HEK293 (cell line): ENCODE data around the gene RAB11B.
A peak's percentile ranks its signal among the peaks of the same experiment; 100 is the strongest.

ENCODE experiments used
- CTCF ChIA-PET: fragments of 350-600 bp; formaldehyde crosslinking; extraction: SDS; loops from one replicate; lab custom pipeline; 2021; ENCODE audit warnings: antibody characterized with exemption; lab: Yijun Ruan, JAX
- POLR2A ChIA-PET: fragments of 300-600 bp; formaldehyde crosslinking; extraction: SDS; loops from one replicate; lab custom pipeline; 2020; ENCODE audit warnings: antibody characterized with exemption, inconsistent platforms; lab: Yijun Ruan, JAX
- H3K27ac ChIP-seq: fragments of 200-500 bp; sonication (Bioruptor generic); 2 replicates; pipeline ENCODE4 v1.5.1; 2014; ENCODE audit warnings: low read depth, low read length, control low read depth, inconsistent platforms; ENCODE audit errors: extremely low read depth
- H3K36me3 ChIP-seq, 2 experiments: fragments of 200-500 bp in 1 of 2; sonication (Bioruptor generic) in 1 of 2; 1 replicate in 1 of 2; 2 replicates in 1 of 2; pipeline ENCODE4 v1.5.1; 2014 to 2017; ENCODE audit warnings: inconsistent platforms in 2 of 2, low read length in 2 of 2; ENCODE audit not compliant: control insufficient read depth in 2 of 2, insufficient read depth in 1 of 2
- H3K4me1 ChIP-seq: fragments of 200-500 bp; sonication (Bioruptor generic); 2 replicates; pipeline ENCODE4 v1.5.1; 2014; ENCODE audit warnings: mild to moderate bottlenecking, low read length, inconsistent platforms; ENCODE audit not compliant: control insufficient read depth, insufficient read depth
- H3K4me3 ChIP-seq: 2 replicates; pipeline ENCODE4 v1.5.1; 2011; ENCODE audit warnings: low read depth, mild to moderate bottlenecking, control low read depth, low read length, moderate library complexity
- H3K9me3 ChIP-seq: fragments of 200-500 bp; sonication (Bioruptor generic); 2 replicates; pipeline ENCODE4 v1.5.1; 2014; ENCODE audit warnings: low read depth, low read length, inconsistent platforms; ENCODE audit not compliant: control insufficient read depth, insufficient read depth
- ATF2 ChIP-seq: fragments of 450-650 bp; formaldehyde crosslinking; IDR thresholded peaks from 2 replicates; pipeline ENCODE4 v1.5.1; 2016; ENCODE audit warnings: missing biosample characterization, missing genetic modification characterization, low read depth
- BCL11A ChIP-seq: fragments of 450-650 bp; formaldehyde crosslinking; IDR thresholded peaks from 2 replicates; pipeline ENCODE4 v1.5.1; 2016; ENCODE audit warnings: low read depth, missing biosample characterization, missing genetic modification characterization
- BCL11B ChIP-seq: fragments of 450-650 bp; formaldehyde crosslinking; IDR thresholded peaks from 2 replicates; pipeline ENCODE4 v1.5.1; 2016; ENCODE audit warnings: low read depth, missing biosample characterization, missing genetic modification characterization
- EGR2 ChIP-seq: fragments of 450-650 bp; formaldehyde crosslinking; IDR thresholded peaks from 2 replicates; pipeline ENCODE4 v1.5.1; 2016; ENCODE audit warnings: low read depth, missing biosample characterization, missing genetic modification characterization
- GFI1B ChIP-seq: fragments of 450-650 bp; formaldehyde crosslinking; IDR thresholded peaks from 2 replicates; pipeline ENCODE4 v1.5.1; 2016; ENCODE audit warnings: missing biosample characterization, missing genetic modification characterization
- IKZF3 ChIP-seq: fragments of 450-650 bp; IDR thresholded peaks from 2 replicates; pipeline ENCODE4 v1.5.0; 2018; ENCODE audit warnings: missing biosample characterization, mild to moderate bottlenecking, missing genetic modification characterization, moderate library complexity
- MZF1 ChIP-seq: fragments of 450-650 bp; formaldehyde crosslinking; IDR thresholded peaks from 2 replicates; pipeline ENCODE4 v1.5.1; 2017; ENCODE audit warnings: missing biosample characterization, missing genetic modification characterization, borderline replicate concordance
- PATZ1 ChIP-seq: fragments of 450-650 bp; formaldehyde crosslinking; IDR thresholded peaks from 2 replicates; pipeline ENCODE4 v1.5.1; 2016; ENCODE audit warnings: missing biosample characterization, missing genetic modification characterization
- PBX3 ChIP-seq: sonication (generic); formaldehyde crosslinking; IDR thresholded peaks from 2 replicates; pipeline ENCODE4 v1.8.1; 2022; ENCODE audit warnings: mild to moderate bottlenecking, moderate library complexity, missing genetic modification reagents
- ZBTB48 ChIP-seq: fragments of 450-650 bp; formaldehyde crosslinking; IDR thresholded peaks from 2 replicates; pipeline ENCODE4 v1.5.1; 2016; ENCODE audit warnings: missing biosample characterization, missing genetic modification characterization
- ZNF157 ChIP-seq: fragments of 450-650 bp; formaldehyde crosslinking; IDR thresholded peaks from 2 replicates; pipeline ENCODE4 v1.5.1; 2016; ENCODE audit warnings: missing biosample characterization, missing genetic modification characterization
- ZNF221 ChIP-seq: fragments of 450-650 bp; formaldehyde crosslinking; IDR thresholded peaks from 2 replicates; pipeline ENCODE4 v1.5.1; 2017; ENCODE audit warnings: missing biosample characterization, missing genetic modification characterization, borderline replicate concordance
- ZNF24 ChIP-seq: fragments of 450-650 bp; formaldehyde crosslinking; IDR thresholded peaks from 2 replicates; pipeline ENCODE4 v1.5.1; 2016; ENCODE audit warnings: missing biosample characterization, missing genetic modification characterization
- ZNF362 ChIP-seq: fragments of 450-650 bp; formaldehyde crosslinking; IDR thresholded peaks from 2 replicates; pipeline ENCODE4 v1.5.1; 2016; ENCODE audit warnings: missing biosample characterization, missing genetic modification characterization
- ZNF518A ChIP-seq: fragments of 450-650 bp; formaldehyde crosslinking; conservative IDR thresholded peaks from 2 replicates; pipeline ENCODE4 v1.5.1; 2016; ENCODE audit warnings: low read depth, missing biosample characterization, missing genetic modification characterization
- ZNF571 ChIP-seq: fragments of 450-650 bp; formaldehyde crosslinking; IDR thresholded peaks from 2 replicates; pipeline ENCODE4 v1.5.0; 2017; ENCODE audit warnings: missing biosample characterization, missing genetic modification characterization
- ZNF580 ChIP-seq: fragments of 450-650 bp; formaldehyde crosslinking; IDR thresholded peaks from 2 replicates; pipeline ENCODE4 v1.5.1; 2016; ENCODE audit warnings: missing biosample characterization, missing genetic modification characterization
- ZNF596 ChIP-seq: fragments of 450-650 bp; IDR thresholded peaks from 2 replicates; pipeline ENCODE4 v1.5.0; 2018; ENCODE audit warnings: missing biosample characterization, mild to moderate bottlenecking, missing genetic modification characterization, moderate library complexity
- ZNF600 ChIP-seq: fragments of 450-650 bp; formaldehyde crosslinking; IDR thresholded peaks from 2 replicates; pipeline ENCODE4 v1.5.1; 2016; ENCODE audit warnings: missing biosample characterization, missing genetic modification characterization
- ZNF639 ChIP-seq: fragments of 450-650 bp; formaldehyde crosslinking; IDR thresholded peaks from 2 replicates; pipeline ENCODE4 v1.5.1; 2016; ENCODE audit warnings: missing biosample characterization, missing genetic modification characterization
- ZNF692 ChIP-seq: fragments of 450-650 bp; formaldehyde crosslinking; IDR thresholded peaks from 2 replicates; pipeline ENCODE4 v1.5.1; 2016; ENCODE audit warnings: missing biosample characterization, missing genetic modification characterization
- ZXDB ChIP-seq: fragments of 450-650 bp; formaldehyde crosslinking; IDR thresholded peaks from 2 replicates; pipeline ENCODE4 v1.5.1; 2016; ENCODE audit warnings: missing biosample characterization, missing genetic modification characterization

Gene RAB11B

GRCh38 chr19:8389891-8390616 lies at the start of gene RAB11B:
Gene RAB11B (plus strand): TSS chr19:8390360. CDS start chr19:8390417, 57 bp downstream.
- CTCF ChIA-PET, result interaction anchor here (0.6 to 6.5 kb wide), 2 partner anchors 36 to 128 kb away, joined by 3 to 57 read pairs; no protein-coding TSS in a partner anchor
- Histone ChIP-seq H3K4me1 (peaks cover 3% of the 10 kb centered on the region; the same call in 1 of the 2 replicates), H3K4me3 (peak within 1 kb of the TSS; percentile 97), H3K27ac (peak within 1 kb of the TSS; percentile 98), H3K36me3 (peaks cover 0 to 3% of the 10 kb centered on the region in 2 experiments; a peak in 1 of 3 replicates), H3K9me3 (no peaks in the 10 kb centered on the region)
- POLR2A ChIA-PET, result interaction anchor here (0.6 to 1.9 kb wide), 21 partner anchors 11 to 1292 kb away, joined by 3 to 24 read pairs (median 4); partner anchors contain the start of genes ANGPTL4, HNRNPM, MARCHF2 and NDUFA7
- TF ChIP-seq ZNF571 (tag by site-specific recombination) (no peak), ZBTB48 (no peak), ZNF157 (no peak), ZNF221 (tag by site-specific recombination) (no peak), PATZ1 (tag by site-specific recombination) (peak; percentile 98), ZNF24 (tag by site-specific recombination) (peak; percentile 90), BCL11B (tag by site-specific recombination) (peak; percentile 98), MZF1 (no peak), ZNF596 (tag by site-specific recombination) (0 out of 2 replicates have a peak, but pooled peaks have one; percentile 40), ZNF600 (tag by site-specific recombination) (no peak), PBX3 (peak; percentile 99), ATF2 (tag by site-specific recombination) (peak; percentile 100), ZNF639 (tag by site-specific recombination) (peak; percentile 82; the same call in 1 of the 2 replicates), ZNF518A (peak; percentile 57), ZNF362 (tag by site-specific recombination) (no peak), BCL11A (tag by site-specific recombination) (peak; percentile 99), ZNF580 (tag by site-specific recombination) (peak; percentile 99), EGR2 (peak; percentile 46), GFI1B (tag by site-specific recombination) (no peak), ZXDB (tag by site-specific recombination) (peak; percentile 96), ZNF692 (tag by site-specific recombination) (peak; percentile 79), IKZF3 (peak; percentile 87)
